Measurements from ENCODE around the gene RMND5B.
A peak's percentile ranks its signal among the peaks of the same experiment; 100 is the strongest.

Gene RMND5B

GRCh38 chr5:178147406-178147805 lies 16.6 kb downstream of the RMND5B start:
- no peak for TF ChIP-seq CTCF (IDR thresholded peaks at IDR 0.05; ENCODE audit: insufficient read depth, low read depth, low read length, missing control alignments)
- H3K4me3 ChIP-seq (ENCODE audit: low read depth, low read length) = no peak overlapping the region

DNA sequence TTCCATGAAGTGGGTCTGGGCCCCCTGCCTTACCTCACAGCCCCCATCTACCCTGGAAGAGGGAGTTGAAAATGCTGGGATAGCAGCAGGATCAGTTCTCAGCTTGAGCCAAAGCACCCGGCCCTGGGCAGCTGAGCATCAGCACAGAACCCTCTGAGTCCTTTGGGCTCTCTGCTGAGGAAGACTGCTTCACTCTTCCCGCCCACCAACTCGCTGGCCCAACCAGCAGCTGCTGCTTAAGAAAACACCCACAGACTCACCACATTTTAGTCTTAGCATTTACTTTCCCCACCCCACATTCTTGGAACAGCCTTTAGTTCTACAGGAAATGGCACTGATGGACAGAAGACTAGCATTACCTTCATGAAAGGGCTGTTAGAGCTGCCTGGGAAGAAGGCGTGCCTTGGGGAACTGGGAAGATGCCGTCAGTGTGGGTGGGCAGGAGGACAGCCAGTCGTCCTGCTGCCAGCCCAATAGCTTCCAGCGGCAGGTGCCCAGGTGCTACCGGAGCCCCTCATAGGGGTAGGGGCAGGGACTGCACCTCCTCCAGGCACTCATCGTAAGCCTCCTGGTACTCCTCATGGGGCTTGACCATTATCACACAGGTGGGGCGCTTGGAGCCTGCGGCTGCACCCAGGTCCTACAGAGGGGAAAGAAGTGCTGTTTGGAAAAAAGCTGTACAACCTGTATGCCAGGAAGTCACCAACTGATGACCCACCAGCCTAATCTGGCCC lies 18.6 kb downstream of the RMND5B start:
- no peak overlapping the region for H3K4me3 ChIP-seq (ENCODE audit: low read depth, low read length)
- no peak for DNase-seq (ENCODE audit: low read depth)
- TF ChIP-seq CTCF (IDR thresholded peaks at IDR 0.05; ENCODE audit: insufficient read depth, low read depth, low read length, missing control alignments) = no peak

More at GRCh38 chr5:178147406-178147805, 16.6 kb downstream of the RMND5B start:
- no peak for DNase-seq (ENCODE audit: low read depth)

GRCh38 chr5:178150977-178151734 lies 20.3 kb downstream of the RMND5B start:
- DNase-seq (ENCODE audit: low read depth) = no peak
- no peak for TF ChIP-seq CTCF (IDR thresholded peaks at IDR 0.05; ENCODE audit: insufficient read depth, low read depth, low read length, missing control alignments)
- H3K4me3 ChIP-seq (ENCODE audit: low read depth, low read length) = no peak overlapping the region

- H3K4me3 ChIP-seq (ENCODE audit: low read depth, low read length) = peak overlapping the region; percentile 86
- no peak for DNase-seq (ENCODE audit: low read depth)
- no peak for TF ChIP-seq CTCF (IDR thresholded peaks at IDR 0.05; ENCODE audit: insufficient read depth, low read depth, low read length, missing control alignments)
Measured at GRCh38 chr5:178152491-178153444, 22.0 kb downstream of the RMND5B start.

GRCh38 chr5:178153530-178154340 lies 22.9 kb downstream of the RMND5B start, which contains the start of gene NHP2:
Gene NHP2, minus strand, starts transcription at chr5:178153885. Its CDS starts 68 bp downstream, at chr5:178153817.
- peak; percentile 98 for DNase-seq (ENCODE audit: low read depth)
- H3K4me3 ChIP-seq (ENCODE audit: low read depth, low read length) = peak within 1 kb of the TSS; percentile 86
- TF ChIP-seq CTCF (IDR thresholded peaks at IDR 0.05; ENCODE audit: insufficient read depth, low read depth, low read length, missing control alignments) = no peak

GRCh38 chr5:178155065-178155464 lies 24.3 kb downstream of the RMND5B start:
- H3K4me3 ChIP-seq (ENCODE audit: low read depth, low read length) = no peak overlapping the region
- TF ChIP-seq CTCF (IDR thresholded peaks at IDR 0.05; ENCODE audit: insufficient read depth, low read depth, low read length, missing control alignments) = no peak
- no peak for DNase-seq (ENCODE audit: low read depth)
